NCI-H748 (cell line): ENCODE measurements around the gene TBC1D22A.
A peak's percentile ranks its signal among the peaks of the same experiment; 100 is the strongest.

ENCODE experiments used
- DNase-seq: peaks from one replicate; lab custom pipeline; 2025; ENCODE audit not compliant: unreplicated experiment; lab: John Stamatoyannopoulos, UW

Gene TBC1D22A

GRCh38 chr22:47190957-47191670 is 428.7 kb downstream of the TBC1D22A start:
- DNase-seq: no peak

GRCh38 chr22:47191671-47192650 is 429.5 kb downstream of the TBC1D22A start:
- DNase-seq: no peak

- peak; percentile 54 for DNase-seq
These were observed 430.4 kb downstream of the TBC1D22A start for GRCh38 chr22:47192651-47193437.

GRCh38 chr22:47193606-47194329 is 431.3 kb downstream of the TBC1D22A start:
- DNase-seq: no peak

- DNase-seq: no peak
These were observed 432.2 kb downstream of the TBC1D22A start for GRCh38 chr22:47194476-47195155.

GRCh38 chr22:47195156-47195483 is 432.7 kb downstream of the TBC1D22A start:
- no peak for DNase-seq

GRCh38 chr22:47195484-47196165 is 433.2 kb downstream of the TBC1D22A start:
- no peak for DNase-seq

GRCh38 chr22:47196166-47196849 is 433.9 kb downstream of the TBC1D22A start:
- DNase-seq: no peak

- DNase-seq: no peak
These were observed 434.7 kb downstream of the TBC1D22A start for GRCh38 chr22:47196881-47197772.

GRCh38 chr22:47197773-47198500 is 435.5 kb downstream of the TBC1D22A start:
- DNase-seq: no peak

GRCh38 chr22:47198801-47199251 is 436.4 kb downstream of the TBC1D22A start:
- DNase-seq: no peak

- DNase-seq: peak; percentile 14
These were observed 437.0 kb downstream of the TBC1D22A start for GRCh38 chr22:47199261-47199978.

- no peak for DNase-seq
These were observed 437.5 kb downstream of the TBC1D22A start for GRCh38 chr22:47199979-47200272.

GRCh38 chr22:47200273-47201051 is 438.0 kb downstream of the TBC1D22A start:
- DNase-seq: no peak

GRCh38 chr22:47201186-47201995 is 438.9 kb downstream of the TBC1D22A start:
- DNase-seq: no peak
